ENCODE measurements around the gene TRMT61A. TPM values are rescaled to one million over a fixed set of nuclear protein-coding genes. Genes with fewer than 3 reads are reported as not detected.

TRMT61A gene
- total and polyA plus RNA-seq, 2 of the 13 experiments (the other 11 are each of a cell fraction or from before 2014, with no cell fraction given) = 6.5 to 13.6 TPM

DNA sequence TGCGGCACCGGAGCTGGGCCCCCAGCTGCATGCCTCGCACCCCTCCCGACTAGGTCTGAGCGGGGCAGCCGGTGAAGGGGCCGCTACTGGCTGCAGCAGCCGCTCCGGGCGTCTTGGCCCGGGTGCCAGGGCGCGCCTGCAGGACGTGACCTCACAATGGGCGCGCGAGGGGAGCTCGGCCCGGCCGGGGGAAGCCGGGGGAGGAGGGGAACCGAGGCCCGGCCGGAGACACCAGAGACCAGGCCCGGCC lies 33.1 kb downstream of the TRMT61A start:
- FAIRE-seq = no peak
- ChIA-PET CTCF (ENCODE audit: low intra/inter-chr PET ratio, low total read pairs) (no interaction called here), POLR2A (interaction anchor here (1.5 to 2.3 kb wide), 4 partner anchors 12 to 66 kb away, joined by 6 to 12 read pairs (median 8); partner anchors contain the start of genes KLC1 and TRMT61A)
- intact Hi-C loops (cut with micrococcal nuclease; ENCODE audit: unreplicated experiment) = no loop called here
- Histone ChIP-seq H3K9me3 (ENCODE audit: low read length) (no peaks in the 10 kb centered on the region), H3K27me3 (ENCODE audit: control insufficient read depth in 1 of 2, insufficient read depth in 2 of 2, low read length in 2 of 2) (peaks cover 0 to 3% of the 10 kb centered on the region in 2 experiments; a peak in 1 of 5 replicates), H3K4me3 (replicated peaks in 1 of 3; ENCODE audit: insufficient read depth in 1 of 3, low read depth in 2 of 3, low read length in 3 of 3) (peak overlapping the region; percentile 81 to 100 (median 92)), H4K20me1 (ENCODE audit: insufficient read depth, low read length) (peaks cover 14% of the 10 kb centered on the region; the same call in 1 of the 2 replicates), H2AFZ (ENCODE audit: low read length) (no peak overlapping the region), H3K9ac (ENCODE audit: insufficient read depth, low read depth, low read length) (peak overlapping the region; percentile 91), H3K79me2 (ENCODE audit: insufficient read depth, low read length) (peaks cover 79% of the 10 kb centered on the region), H3K36me3 (replicated peaks in 1 of 2; ENCODE audit: control insufficient read depth in 1 of 2, insufficient read depth in 2 of 2, low read length in 2 of 2) (peaks cover 8 to 26% of the 10 kb centered on the region in 2 experiments; a peak in 3 of 5 replicates), H3K27ac (ENCODE audit: extremely low read length, insufficient read depth, low read length) (peak overlapping the region; percentile 88), H3K4me1 (ENCODE audit: insufficient read depth, low read length) (peaks cover 48% of the 10 kb centered on the region), H3K4me2 (ENCODE audit: low read depth, low read length) (peak overlapping the region; percentile 82)
- WGBS (ENCODE audit: low lambda C conversion rate) = no CpG with 5 or more reads among the region's 25 CpGs
- BruUV-seq (replicated peaks) = no TSS peak
- ATAC-seq = peak; percentile 48
- in situ Hi-C loops (cut with HindIII; ENCODE audit: extremely low pct_ligation_motif_present, low pct_unique_long_range_greater_than_20kb) = no loop called here
- no peak for DNase-seq (ENCODE audit: low spot score)
- TF ChIP-seq SMYD3 (CRISPR knock-in tag; IDR thresholded peaks at IDR 0.05) (no peak), ZNF317 (CRISPR knock-in tag; IDR thresholded peaks at IDR 0.05) (no peak), POLR2G (IDR thresholded peaks at IDR 0.05; ENCODE audit: low read depth, low read length) (no peak), NONO (IDR thresholded peaks at IDR 0.05) (no peak), NONO (CRISPR knock-in tag; conservative IDR thresholded peaks at IDR 0.05) (no peak), ZNF670 (CRISPR knock-in tag; IDR thresholded peaks at IDR 0.05; ENCODE audit: borderline replicate concordance) (no peak), JARID2 (CRISPR knock-in tag; IDR thresholded peaks at IDR 0.05; ENCODE audit: insufficient replicate concordance) (no peak), ZSCAN31 (CRISPR knock-in tag; IDR thresholded peaks at IDR 0.05; ENCODE audit: low read depth) (no peak), ZNF431 (CRISPR knock-in tag; IDR thresholded peaks at IDR 0.05; ENCODE audit: borderline replicate concordance, low read depth) (no peak), ZNF558 (CRISPR knock-in tag; IDR thresholded peaks at IDR 0.05; ENCODE audit: borderline replicate concordance) (no peak), FOXO1 (CRISPR knock-in tag; IDR thresholded peaks at IDR 0.05) (no peak), ZNF709 (CRISPR knock-in tag; IDR thresholded peaks at IDR 0.05) (0 out of 2 replicates have a peak, but pooled peaks have one; percentile 9), ZFP1 (CRISPR knock-in tag; IDR thresholded peaks at IDR 0.05) (no peak)
- TF ChIP-seq, protein P1, sequence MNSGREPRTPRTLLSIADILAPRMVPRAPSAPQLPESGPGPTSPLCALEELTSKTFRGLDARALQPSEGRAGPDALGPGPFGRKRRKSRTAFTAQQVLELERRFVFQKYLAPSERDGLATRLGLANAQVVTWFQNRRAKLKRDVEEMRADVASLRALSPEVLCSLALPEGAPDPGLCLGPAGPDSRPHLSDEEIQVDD (CRISPR knock-in tag; IDR thresholded peaks at IDR 0.05; ENCODE audit: borderline replicate concordance) = no peak
- TF ChIP-seq, protein P2, sequence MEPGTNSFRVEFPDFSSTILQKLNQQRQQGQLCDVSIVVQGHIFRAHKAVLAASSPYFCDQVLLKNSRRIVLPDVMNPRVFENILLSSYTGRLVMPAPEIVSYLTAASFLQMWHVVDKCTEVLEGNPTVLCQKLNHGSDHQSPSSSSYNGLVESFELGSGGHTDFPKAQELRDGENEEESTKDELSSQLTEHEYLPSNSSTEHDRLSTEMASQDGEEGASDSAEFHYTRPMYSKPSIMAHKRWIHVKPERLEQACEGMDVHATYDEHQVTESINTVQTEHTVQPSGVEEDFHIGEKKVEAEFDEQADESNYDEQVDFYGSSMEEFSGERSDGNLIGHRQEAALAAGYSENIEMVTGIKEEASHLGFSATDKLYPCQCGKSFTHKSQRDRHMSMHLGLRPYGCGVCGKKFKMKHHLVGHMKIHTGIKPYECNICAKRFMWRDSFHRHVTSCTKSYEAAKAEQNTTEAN (CRISPR knock-in tag; conservative IDR thresholded peaks at IDR 0.05) = no peak
